ENCODE measurements around the gene PCCA. TPM values are rescaled to one million over a fixed set of nuclear protein-coding genes. Genes with fewer than 3 reads are reported as not detected.
A peak's percentile ranks its signal among the peaks of the same experiment; 100 is the strongest.

Gene PCCA
- total and polyA plus RNA-seq, 4 donors = 30.1 to 160 (median 76.3) TPM

DNA sequence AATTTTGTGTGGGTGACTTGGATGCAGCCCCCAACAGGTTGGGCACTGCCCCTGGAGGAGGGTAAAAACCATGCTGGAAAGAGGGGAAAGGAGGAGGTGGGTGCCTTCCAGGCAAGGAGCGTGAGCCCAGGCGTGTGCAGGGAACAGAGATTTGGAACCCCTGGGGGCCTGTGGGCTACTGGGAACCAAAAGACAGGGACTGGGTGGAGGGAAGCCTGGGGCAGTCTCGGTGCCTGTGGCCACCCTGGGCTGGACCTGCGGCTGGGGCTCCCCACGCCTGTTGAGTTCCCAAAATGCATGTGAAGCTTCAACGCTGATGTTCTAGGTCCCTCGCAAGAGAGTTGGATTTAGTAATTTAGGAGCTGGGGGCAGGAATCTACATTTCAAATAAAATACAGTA lies 474.9 kb downstream of the PCCA start:
- Histone ChIP-seq H3K9ac (ENCODE audit: low read depth in 1 of 2, low read length in 2 of 2) (no peak overlapping the region), H3K4me3 (ENCODE audit: low read depth in 1 of 3, low read length in 3 of 3) (no peak overlapping the region), H3K36me3 (ENCODE audit: control insufficient read depth in 4 of 4, insufficient read depth in 3 of 4, low read depth in 1 of 4, low read length in 3 of 4) (no peaks in the 10 kb centered on the region), H3K27ac (ENCODE audit: low read depth in 1 of 2, low read length in 2 of 2) (no peak overlapping the region), H3K9me3 (ENCODE audit: control insufficient read depth in 4 of 4, low read length in 3 of 4) (no peaks in the 10 kb centered on the region), H3K4me1 (ENCODE audit: control insufficient read depth in 4 of 4, insufficient read depth in 4 of 4, low read length in 3 of 4) (peaks cover 3 to 39% (median 28%) of the 10 kb centered on the region in 4 donors), H3K27me3 (ENCODE audit: control insufficient read depth in 4 of 4, insufficient read depth in 4 of 4, low read length in 3 of 4) (no peaks in the 10 kb centered on the region)
- TF ChIP-seq JUND (IDR thresholded peaks at IDR 0.05) (no peak), HNF4A (conservative IDR thresholded peaks at IDR 0.05) (no peak), FOXA2 (IDR thresholded peaks at IDR 0.05) (no peak), RAD21 (IDR thresholded peaks at IDR 0.05) (no peak), RXRA (IDR thresholded peaks at IDR 0.05) (no peak)
- TF ChIP-seq, protein P1, sequence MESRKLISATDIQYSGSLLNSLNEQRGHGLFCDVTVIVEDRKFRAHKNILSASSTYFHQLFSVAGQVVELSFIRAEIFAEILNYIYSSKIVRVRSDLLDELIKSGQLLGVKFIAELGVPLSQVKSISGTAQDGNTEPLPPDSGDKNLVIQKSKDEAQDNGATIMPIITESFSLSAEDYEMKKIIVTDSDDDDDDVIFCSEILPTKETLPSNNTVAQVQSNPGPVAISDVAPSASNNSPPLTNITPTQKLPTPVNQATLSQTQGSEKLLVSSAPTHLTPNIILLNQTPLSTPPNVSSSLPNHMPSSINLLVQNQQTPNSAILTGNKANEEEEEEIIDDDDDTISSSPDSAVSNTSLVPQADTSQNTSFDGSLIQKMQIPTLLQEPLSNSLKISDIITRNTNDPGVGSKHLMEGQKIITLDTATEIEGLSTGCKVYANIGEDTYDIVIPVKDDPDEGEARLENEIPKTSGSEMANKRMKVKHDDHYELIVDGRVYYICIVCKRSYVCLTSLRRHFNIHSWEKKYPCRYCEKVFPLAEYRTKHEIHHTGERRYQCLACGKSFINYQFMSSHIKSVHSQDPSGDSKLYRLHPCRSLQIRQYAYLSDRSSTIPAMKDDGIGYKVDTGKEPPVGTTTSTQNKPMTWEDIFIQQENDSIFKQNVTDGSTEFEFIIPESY (IDR thresholded peaks at IDR 0.05) = no peak
- 96% methylated on average over 7 of the region's 7 CpGs for WGBS
- DNase-seq (ENCODE audit: low spot score) = no peak

DNA sequence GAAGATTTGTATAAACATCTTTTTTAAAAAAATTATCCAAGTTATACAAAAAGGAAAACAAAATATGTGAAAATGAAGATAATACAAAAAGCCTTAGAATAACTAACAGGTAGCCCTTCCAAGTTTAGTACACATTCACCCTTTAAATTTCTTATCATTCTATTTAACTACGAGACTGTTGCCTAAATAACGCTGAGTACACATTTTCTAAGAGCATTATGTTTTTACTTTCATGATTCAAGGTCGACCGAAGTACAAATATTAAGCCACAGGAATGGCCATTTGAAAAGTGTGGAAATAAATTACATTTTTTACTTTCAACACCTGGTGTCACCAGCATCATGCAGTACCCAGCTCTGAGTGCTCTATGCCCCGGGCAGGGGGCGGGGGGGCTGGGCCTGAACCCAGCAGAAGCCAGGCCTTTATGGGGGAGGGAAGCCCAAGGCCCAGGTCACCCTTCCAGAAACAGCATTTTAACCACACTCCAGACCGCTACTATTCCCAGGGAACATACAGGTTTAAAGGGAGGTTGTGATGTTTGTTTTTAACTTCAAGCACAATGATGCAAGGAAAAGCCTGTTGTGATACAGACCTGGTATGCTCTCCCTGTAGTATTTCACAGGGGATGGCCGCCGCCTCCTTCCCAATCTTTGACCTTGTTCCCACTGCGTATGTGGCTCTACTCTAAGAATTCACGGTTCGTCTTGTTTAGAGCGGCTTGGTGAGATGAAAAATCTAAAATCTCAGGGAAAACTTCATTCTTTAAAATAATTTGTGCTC lies 475.7 kb downstream of the PCCA start:
- Histone ChIP-seq H3K4me3 (ENCODE audit: low read depth in 1 of 3, low read length in 3 of 3) (no peak overlapping the region), H3K9me3 (ENCODE audit: control insufficient read depth in 4 of 4, low read length in 3 of 4) (no peaks in the 10 kb centered on the region), H3K27ac (ENCODE audit: low read depth in 1 of 2, low read length in 2 of 2) (peak overlapping the region; percentile 19 to 39), H3K9ac (ENCODE audit: low read depth in 1 of 2, low read length in 2 of 2) (no peak overlapping the region), H3K36me3 (ENCODE audit: control insufficient read depth in 4 of 4, insufficient read depth in 3 of 4, low read depth in 1 of 4, low read length in 3 of 4) (no peaks in the 10 kb centered on the region), H3K27me3 (ENCODE audit: control insufficient read depth in 4 of 4, insufficient read depth in 4 of 4, low read length in 3 of 4) (no peaks in the 10 kb centered on the region), H3K4me1 (ENCODE audit: control insufficient read depth in 4 of 4, insufficient read depth in 4 of 4, low read length in 3 of 4) (peaks cover 3 to 39% (median 28%) of the 10 kb centered on the region in 4 donors)
- TF ChIP-seq FOXA1 (IDR thresholded peaks at IDR 0.05) (no peak), JUND (IDR thresholded peaks at IDR 0.05) (no peak), FOXA2 (IDR thresholded peaks at IDR 0.05) (no peak), RAD21 (IDR thresholded peaks at IDR 0.05) (peak in 1 of 2 donors; percentile 4), HNF4A (conservative IDR thresholded peaks at IDR 0.05) (peak; percentile 12 to 40), TAF1 (conservative IDR thresholded peaks at IDR 0.05) (no peak), RXRA (IDR thresholded peaks at IDR 0.05) (peak in 1 of 2 donors; percentile 13), SP1 (IDR thresholded peaks at IDR 0.05) (peak; percentile 37), HNF4G (IDR thresholded peaks at IDR 0.05) (peak; percentile 16)
- TF ChIP-seq, protein P2, sequence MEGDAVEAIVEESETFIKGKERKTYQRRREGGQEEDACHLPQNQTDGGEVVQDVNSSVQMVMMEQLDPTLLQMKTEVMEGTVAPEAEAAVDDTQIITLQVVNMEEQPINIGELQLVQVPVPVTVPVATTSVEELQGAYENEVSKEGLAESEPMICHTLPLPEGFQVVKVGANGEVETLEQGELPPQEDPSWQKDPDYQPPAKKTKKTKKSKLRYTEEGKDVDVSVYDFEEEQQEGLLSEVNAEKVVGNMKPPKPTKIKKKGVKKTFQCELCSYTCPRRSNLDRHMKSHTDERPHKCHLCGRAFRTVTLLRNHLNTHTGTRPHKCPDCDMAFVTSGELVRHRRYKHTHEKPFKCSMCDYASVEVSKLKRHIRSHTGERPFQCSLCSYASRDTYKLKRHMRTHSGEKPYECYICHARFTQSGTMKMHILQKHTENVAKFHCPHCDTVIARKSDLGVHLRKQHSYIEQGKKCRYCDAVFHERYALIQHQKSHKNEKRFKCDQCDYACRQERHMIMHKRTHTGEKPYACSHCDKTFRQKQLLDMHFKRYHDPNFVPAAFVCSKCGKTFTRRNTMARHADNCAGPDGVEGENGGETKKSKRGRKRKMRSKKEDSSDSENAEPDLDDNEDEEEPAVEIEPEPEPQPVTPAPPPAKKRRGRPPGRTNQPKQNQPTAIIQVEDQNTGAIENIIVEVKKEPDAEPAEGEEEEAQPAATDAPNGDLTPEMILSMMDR (IDR thresholded peaks at IDR 0.05; ENCODE audit: low read depth, low read length, missing input control) = no peak
- TF ChIP-seq, protein P3, sequence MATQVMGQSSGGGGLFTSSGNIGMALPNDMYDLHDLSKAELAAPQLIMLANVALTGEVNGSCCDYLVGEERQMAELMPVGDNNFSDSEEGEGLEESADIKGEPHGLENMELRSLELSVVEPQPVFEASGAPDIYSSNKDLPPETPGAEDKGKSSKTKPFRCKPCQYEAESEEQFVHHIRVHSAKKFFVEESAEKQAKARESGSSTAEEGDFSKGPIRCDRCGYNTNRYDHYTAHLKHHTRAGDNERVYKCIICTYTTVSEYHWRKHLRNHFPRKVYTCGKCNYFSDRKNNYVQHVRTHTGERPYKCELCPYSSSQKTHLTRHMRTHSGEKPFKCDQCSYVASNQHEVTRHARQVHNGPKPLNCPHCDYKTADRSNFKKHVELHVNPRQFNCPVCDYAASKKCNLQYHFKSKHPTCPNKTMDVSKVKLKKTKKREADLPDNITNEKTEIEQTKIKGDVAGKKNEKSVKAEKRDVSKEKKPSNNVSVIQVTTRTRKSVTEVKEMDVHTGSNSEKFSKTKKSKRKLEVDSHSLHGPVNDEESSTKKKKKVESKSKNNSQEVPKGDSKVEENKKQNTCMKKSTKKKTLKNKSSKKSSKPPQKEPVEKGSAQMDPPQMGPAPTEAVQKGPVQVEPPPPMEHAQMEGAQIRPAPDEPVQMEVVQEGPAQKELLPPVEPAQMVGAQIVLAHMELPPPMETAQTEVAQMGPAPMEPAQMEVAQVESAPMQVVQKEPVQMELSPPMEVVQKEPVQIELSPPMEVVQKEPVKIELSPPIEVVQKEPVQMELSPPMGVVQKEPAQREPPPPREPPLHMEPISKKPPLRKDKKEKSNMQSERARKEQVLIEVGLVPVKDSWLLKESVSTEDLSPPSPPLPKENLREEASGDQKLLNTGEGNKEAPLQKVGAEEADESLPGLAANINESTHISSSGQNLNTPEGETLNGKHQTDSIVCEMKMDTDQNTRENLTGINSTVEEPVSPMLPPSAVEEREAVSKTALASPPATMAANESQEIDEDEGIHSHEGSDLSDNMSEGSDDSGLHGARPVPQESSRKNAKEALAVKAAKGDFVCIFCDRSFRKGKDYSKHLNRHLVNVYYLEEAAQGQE (IDR thresholded peaks at IDR 0.05) = no peak
- 59% methylated on average over 13 of the region's 13 CpGs for WGBS
- no peak for DNase-seq (ENCODE audit: low spot score)

Data from liver (tissue), 9 donors.